Naive B cell (primary cell): ENCODE measurements around the gene MX1. TPM values are rescaled to one million over a fixed set of nuclear protein-coding genes. Genes with fewer than 3 reads are reported as not detected.
A peak's percentile ranks its signal among the peaks of the same experiment; 100 is the strongest.

Experiments used
- ATAC-seq, 2 donors: fragments of 150-1000 bp; cut with Tn5 transposase; 2 replicates each; pipeline ENCODE4 v1.10.0; 2021; ENCODE audit warnings: low read depth in 2 of 2, mild to moderate bottlenecking in 2 of 2, moderate library complexity in 2 of 2
- DNase-seq: peaks from one replicate; pipeline ENCODE4 v3.0.0; 2022
- H3K27ac Mint-ChIP-seq, 6 donors: one replicate each; pipeline ENCODE4 v1.8.0; 2020 to 2022; ENCODE audit warnings: mild to moderate bottlenecking in 6 of 6, mixed read lengths in 6 of 6, moderate library complexity in 5 of 6, inconsistent platforms in 2 of 6
- H3K27me3 Mint-ChIP-seq, 3 donors: one replicate each; pipeline ENCODE4 v1.8.0; 2021 to 2022; ENCODE audit warnings: mixed read lengths in 3 of 3, mild to moderate bottlenecking in 1 of 3
- H3K36me3 Mint-ChIP-seq, 2 donors: one replicate each; pipeline ENCODE4 v1.8.0; 2020 to 2022; ENCODE audit warnings: mixed read lengths in 2 of 2, inconsistent platforms in 1 of 2, mild to moderate bottlenecking in 1 of 2
- H3K4me1 Mint-ChIP-seq, 3 donors: one replicate each; pipeline ENCODE4 v1.8.0; 2020 to 2022; ENCODE audit warnings: mixed read lengths in 3 of 3, inconsistent platforms in 1 of 3, mild to moderate bottlenecking in 1 of 3, moderate library complexity in 1 of 3
- H3K4me3 Mint-ChIP-seq, 8 donors: one replicate each; pipeline ENCODE4 v1.8.0; 2020 to 2022; ENCODE audit warnings: mild to moderate bottlenecking in 8 of 8, mixed read lengths in 8 of 8, moderate library complexity in 8 of 8, inconsistent platforms in 2 of 8
- H3K9me3 Mint-ChIP-seq, 7 donors: one replicate each; pipeline ENCODE4 v1.8.0; 2020 to 2022; ENCODE audit warnings: mixed read lengths in 7 of 7, mild to moderate bottlenecking in 5 of 7, inconsistent platforms in 2 of 7, moderate library complexity in 1 of 7
- polyA plus RNA-seq, 6 donors: library from polyadenylated mRNA; unstranded; fragments of 300-500 nt; fragmentation: Illumina TruSeq; gene quantifications; one replicate each; pipeline ENCODE4 v1.2.3, GENCODE V29; 2021; ENCODE audit warnings: low read depth in 6 of 6

MX1 gene
- polyA plus RNA-seq, 6 donors from 2014 or later, result 62.0 to 119 (median 77.7) TPM

DNA sequence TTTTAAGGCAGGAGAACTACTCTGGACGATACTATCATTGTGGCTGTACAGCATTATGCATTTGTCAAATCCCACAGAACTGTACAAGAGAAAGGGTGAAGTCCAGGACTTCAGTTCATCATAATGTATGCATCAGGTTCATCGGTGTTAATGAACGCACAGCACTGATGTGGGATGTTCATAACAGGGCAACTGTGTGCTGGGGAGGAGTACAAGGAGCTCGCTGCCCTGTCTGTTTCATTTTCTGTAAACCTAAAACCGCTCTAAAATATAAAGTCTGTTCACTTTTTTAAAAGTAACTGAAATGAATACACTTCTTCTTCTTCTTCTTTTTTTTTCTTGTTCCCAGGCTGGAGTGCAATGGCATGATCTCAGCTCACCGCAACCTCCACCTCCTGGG is 56.9 kb downstream of the MX1 start:
- DNase-seq, result no peak
- Mint-ChIP-seq H3K36me3 (no peaks in the 10 kb centered on the region), H3K4me1 (no peaks in the 10 kb centered on the region), H3K27ac (no peak overlapping the region), H3K27me3 (peaks cover 16 to 24% (median 22%) of the 10 kb centered on the region in 3 donors), H3K9me3 (no peaks in the 10 kb centered on the region), H3K4me3 (no peak overlapping the region)
- no peak for ATAC-seq

DNA sequence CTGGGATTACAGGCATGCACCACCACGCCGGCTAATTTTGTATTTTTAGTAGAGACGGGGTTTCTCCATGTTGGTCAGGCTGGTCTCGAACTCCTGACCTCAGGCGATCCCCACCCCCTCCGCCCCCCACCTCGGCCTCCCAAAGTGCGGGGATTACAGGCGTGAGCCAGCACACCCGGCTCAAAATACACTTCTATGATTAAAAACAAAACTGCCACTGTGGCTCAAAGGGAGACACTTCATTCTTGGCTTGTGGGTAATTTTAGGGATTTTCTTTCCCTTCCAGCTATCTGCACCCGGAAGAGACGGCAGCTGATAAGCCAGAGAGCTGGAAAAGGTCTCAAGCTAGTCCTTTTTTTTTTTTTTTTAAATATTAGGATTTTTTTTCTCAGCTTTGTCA is 57.4 kb downstream of the MX1 start:
- no peaks in the 10 kb centered on the region for H3K4me1 Mint-ChIP-seq
- H3K27ac Mint-ChIP-seq, result no peak overlapping the region
- no peaks in the 10 kb centered on the region for H3K36me3 Mint-ChIP-seq
- H3K27me3 Mint-ChIP-seq, result peaks cover 16 to 28% (median 27%) of the 10 kb centered on the region in 3 donors
- DNase-seq, result no peak
- ATAC-seq, result no peak
- no peak overlapping the region for H3K4me3 Mint-ChIP-seq
- no peaks in the 10 kb centered on the region for H3K9me3 Mint-ChIP-seq

DNA sequence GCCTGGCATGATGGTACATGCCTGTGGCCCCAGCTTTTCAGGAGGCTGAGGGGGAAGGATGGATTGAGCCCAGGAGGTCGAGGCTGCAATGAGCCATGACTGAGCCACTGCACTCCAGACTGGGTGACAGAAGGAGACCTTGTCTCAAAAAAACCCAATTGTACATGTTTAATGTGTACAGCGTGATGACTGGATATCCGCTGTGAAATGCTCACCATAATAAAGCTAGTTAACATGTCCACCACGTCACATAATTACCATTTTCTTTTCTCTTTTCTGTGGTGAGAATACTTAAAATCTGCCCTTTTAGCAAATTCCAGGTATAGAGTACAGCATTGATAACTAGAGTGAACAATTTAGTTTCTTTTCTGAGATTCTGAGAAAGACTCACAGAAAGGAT is 57.9 kb downstream of the MX1 start:
- no peak for DNase-seq
- Mint-ChIP-seq H3K27me3 (peaks cover 18 to 34% (median 32%) of the 10 kb centered on the region in 3 donors), H3K4me1 (no peaks in the 10 kb centered on the region), H3K27ac (no peak overlapping the region), H3K4me3 (no peak overlapping the region), H3K36me3 (no peaks in the 10 kb centered on the region), H3K9me3 (no peaks in the 10 kb centered on the region)
- ATAC-seq, result no peak

DNA sequence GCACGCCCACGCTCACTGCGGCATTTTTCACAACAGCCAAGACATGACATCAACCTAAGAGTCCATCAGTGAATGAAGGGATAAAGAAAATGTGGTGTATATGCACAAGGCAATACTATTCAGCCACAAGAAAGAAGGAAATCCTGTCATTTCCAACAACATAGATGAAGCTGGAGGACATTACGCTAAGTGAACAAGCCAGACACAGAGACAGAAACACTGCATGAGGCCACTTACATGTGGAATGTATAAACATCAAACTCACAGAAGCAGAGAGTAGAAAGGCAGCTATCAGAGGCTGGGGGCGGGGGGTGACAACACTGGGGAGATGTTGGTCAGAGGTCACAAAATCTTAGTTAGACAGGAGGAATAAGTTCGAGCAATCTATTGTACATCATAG is 61.0 kb downstream of the MX1 start:
- no peak overlapping the region for H3K27ac Mint-ChIP-seq
- H3K27me3 Mint-ChIP-seq, result peaks cover 29 to 35% (median 35%) of the 10 kb centered on the region in 3 donors
- H3K36me3 Mint-ChIP-seq, result no peaks in the 10 kb centered on the region
- H3K9me3 Mint-ChIP-seq, result no peaks in the 10 kb centered on the region
- H3K4me1 Mint-ChIP-seq, result no peaks in the 10 kb centered on the region
- no peak for ATAC-seq
- DNase-seq, result no peak
- H3K4me3 Mint-ChIP-seq, result no peak overlapping the region

DNA sequence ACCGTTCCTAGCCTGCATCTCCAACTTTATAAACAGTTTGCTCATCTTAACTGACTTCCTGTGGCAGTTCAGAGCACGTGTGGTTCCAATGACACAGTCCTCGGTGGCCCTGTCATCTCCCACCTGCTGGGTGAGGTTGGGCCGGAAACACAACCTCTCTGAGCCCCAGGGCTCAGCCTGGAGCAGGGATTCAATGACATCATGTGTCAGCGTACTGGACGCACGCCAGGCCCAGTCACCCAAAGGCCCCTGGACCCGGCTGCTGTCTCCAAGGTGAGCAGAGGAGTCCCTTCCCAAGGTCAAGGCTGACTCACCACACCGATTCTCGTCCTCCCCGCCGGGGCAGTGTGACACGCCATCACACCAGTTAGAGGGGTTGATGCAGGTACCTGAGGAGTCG is 62.0 kb downstream of the MX1 start:
- no peaks in the 10 kb centered on the region for H3K9me3 Mint-ChIP-seq
- H3K36me3 Mint-ChIP-seq, result no peaks in the 10 kb centered on the region
- no peak for DNase-seq
- no peak overlapping the region for H3K4me3 Mint-ChIP-seq
- peaks cover 26 to 36% (median 36%) of the 10 kb centered on the region in 3 donors for H3K27me3 Mint-ChIP-seq
- no peaks in the 10 kb centered on the region for H3K4me1 Mint-ChIP-seq
- ATAC-seq, result no peak
- H3K27ac Mint-ChIP-seq, result no peak overlapping the region

DNA sequence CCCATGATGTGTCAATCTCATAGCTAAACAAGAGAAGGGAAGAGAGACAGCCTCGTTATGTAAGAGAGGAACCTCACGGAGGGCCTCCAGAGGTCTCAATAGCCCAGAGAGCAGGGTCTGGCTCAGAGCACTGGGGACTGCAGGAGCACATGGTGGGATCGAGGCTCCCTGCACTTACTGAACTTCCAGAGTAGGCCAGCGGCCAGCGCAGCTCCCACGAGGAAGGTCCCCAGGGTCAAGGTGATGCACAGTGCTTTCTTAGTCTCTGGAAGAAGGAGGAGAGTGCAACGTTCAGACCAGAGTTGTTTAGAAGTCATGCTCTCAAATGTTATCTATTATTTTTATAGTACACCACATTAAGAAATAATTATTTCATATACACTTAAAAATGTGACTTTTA is 63.3 kb downstream of the MX1 start:
- Mint-ChIP-seq H3K27me3 (peaks cover 31 to 46% (median 43%) of the 10 kb centered on the region in 3 donors), H3K4me1 (no peaks in the 10 kb centered on the region), H3K9me3 (no peaks in the 10 kb centered on the region), H3K27ac (no peak overlapping the region), H3K36me3 (no peaks in the 10 kb centered on the region), H3K4me3 (no peak overlapping the region)
- no peak for ATAC-seq
- DNase-seq, result no peak

DNA sequence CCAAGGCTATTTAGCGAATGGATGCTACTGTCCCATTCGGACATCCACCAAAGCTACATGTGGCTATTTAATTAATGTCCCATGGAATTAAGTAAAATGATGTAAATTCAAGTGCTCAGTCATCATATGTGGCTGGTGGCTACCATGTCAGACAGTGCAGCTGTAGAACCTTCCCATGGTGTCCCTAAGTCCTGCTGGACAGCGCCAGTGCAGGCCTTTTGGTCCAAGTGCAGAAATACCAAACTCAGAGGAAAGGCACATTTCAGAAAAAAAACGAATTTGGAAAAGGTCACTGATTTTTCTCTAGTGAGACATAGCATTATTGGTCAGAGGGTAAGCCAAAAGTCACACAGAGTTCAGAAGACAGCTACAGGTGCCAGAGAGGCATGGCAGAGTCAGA is 64.3 kb downstream of the MX1 start:
- Mint-ChIP-seq H3K4me3 (no peak overlapping the region), H3K27me3 (peaks cover 31 to 49% (median 48%) of the 10 kb centered on the region in 3 donors), H3K36me3 (no peaks in the 10 kb centered on the region), H3K27ac (no peak overlapping the region), H3K4me1 (no peaks in the 10 kb centered on the region), H3K9me3 (no peaks in the 10 kb centered on the region)
- DNase-seq (no peak), ATAC-seq (no peak)

DNA sequence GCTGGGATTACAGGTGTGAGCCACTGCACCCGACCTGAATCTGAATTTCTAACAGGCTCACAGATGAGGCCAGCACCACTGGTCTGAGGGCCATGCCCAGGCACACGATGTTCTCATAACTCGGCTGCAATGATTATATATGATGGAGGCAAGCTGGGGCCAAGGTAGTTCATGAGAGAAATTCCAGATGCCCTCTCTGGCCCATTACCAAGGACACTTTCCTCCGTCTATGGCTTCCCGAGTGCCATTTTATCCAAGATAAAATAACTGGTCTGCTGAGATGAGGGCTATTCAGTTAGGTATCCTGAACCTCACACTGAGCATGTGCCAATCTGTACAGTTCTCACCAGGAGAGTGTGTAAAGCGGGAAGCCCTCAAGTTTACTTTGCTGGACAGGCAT is 65.4 kb downstream of the MX1 start:
- H3K27me3 Mint-ChIP-seq, result peaks cover 29 to 49% (median 45%) of the 10 kb centered on the region in 3 donors
- H3K36me3 Mint-ChIP-seq, result no peaks in the 10 kb centered on the region
- no peaks in the 10 kb centered on the region for H3K4me1 Mint-ChIP-seq
- H3K27ac Mint-ChIP-seq, result peak overlapping the region in 1 of 6 donors; percentile 70
- ATAC-seq, result no peak
- no peaks in the 10 kb centered on the region for H3K9me3 Mint-ChIP-seq
- H3K4me3 Mint-ChIP-seq, result no peak overlapping the region
- no peak for DNase-seq

DNA sequence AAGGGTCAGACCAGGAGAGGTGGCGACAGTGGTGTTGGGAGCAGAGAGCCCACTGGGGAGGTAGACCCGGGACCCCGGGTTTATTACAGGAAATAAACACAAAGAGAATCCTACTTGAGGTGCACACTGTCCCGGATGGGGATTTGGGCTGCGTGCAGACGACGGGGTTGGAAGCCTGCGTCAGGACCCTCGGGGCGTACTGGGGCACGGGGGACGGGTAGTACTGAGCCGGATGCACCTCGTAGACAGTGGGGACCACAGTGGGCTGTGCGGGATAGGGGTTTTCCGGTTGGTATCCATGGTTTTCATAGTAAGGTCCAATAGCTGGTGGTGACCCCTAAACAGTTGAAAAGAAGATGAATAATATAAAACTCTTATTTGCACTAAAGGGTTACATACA is 68.2 kb downstream of the MX1 start:
- Mint-ChIP-seq H3K27me3 (peaks cover 24 to 39% (median 39%) of the 10 kb centered on the region in 3 donors), H3K36me3 (no peaks in the 10 kb centered on the region), H3K9me3 (no peaks in the 10 kb centered on the region), H3K4me1 (no peaks in the 10 kb centered on the region), H3K27ac (no peak overlapping the region), H3K4me3 (no peak overlapping the region)
- ATAC-seq (no peak), DNase-seq (no peak)

DNA sequence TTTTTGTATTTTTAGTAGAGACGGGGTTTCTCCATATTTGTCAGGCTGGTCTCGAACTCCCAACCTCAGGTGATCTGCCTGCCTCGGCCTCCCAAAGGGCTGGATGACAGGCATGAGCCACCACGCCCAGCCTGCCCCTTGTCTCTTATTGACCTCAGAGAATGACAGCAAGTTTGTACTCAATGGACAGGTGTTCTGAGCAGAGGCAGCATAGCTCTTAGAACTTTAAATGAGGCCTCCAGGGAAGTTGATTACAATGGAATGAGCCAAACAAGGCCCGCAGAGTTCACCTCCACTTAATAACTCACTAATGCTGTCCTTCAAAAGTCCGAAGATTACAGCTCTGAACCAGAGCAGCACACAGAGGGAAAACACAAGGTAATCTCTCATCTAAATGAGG is 71.0 kb downstream of the MX1 start:
- no peaks in the 10 kb centered on the region for H3K36me3 Mint-ChIP-seq
- no peak for DNase-seq
- no peaks in the 10 kb centered on the region for H3K9me3 Mint-ChIP-seq
- peaks cover 31 to 53% (median 45%) of the 10 kb centered on the region in 3 donors for H3K27me3 Mint-ChIP-seq
- no peak overlapping the region for H3K4me3 Mint-ChIP-seq
- no peaks in the 10 kb centered on the region for H3K4me1 Mint-ChIP-seq
- H3K27ac Mint-ChIP-seq, result no peak overlapping the region
- no peak for ATAC-seq

DNA sequence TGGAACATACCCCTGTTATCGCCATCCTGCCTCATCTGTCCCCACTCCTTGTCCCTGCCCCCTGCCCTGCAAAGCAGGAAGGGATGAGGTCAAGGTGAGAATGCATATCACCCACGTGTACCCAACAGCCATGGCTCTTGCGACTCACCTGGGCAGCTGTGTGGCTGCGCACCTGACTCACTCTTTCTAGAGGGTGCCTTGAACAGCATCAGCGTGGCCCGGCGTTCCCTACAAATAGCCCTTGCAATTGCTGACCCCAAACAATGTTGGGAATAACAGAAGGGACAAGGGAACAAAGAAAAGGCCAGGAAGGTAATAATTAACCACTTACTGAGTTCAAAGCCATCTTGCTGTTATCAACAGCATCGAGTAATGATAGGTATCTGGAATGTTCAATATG is 71.7 kb downstream of the MX1 start:
- DNase-seq, result no peak
- ATAC-seq, result no peak
- no peaks in the 10 kb centered on the region for H3K4me1 Mint-ChIP-seq
- no peaks in the 10 kb centered on the region for H3K9me3 Mint-ChIP-seq
- no peak overlapping the region for H3K27ac Mint-ChIP-seq
- H3K36me3 Mint-ChIP-seq, result no peaks in the 10 kb centered on the region
- H3K4me3 Mint-ChIP-seq, result no peak overlapping the region
- H3K27me3 Mint-ChIP-seq, result peaks cover 34 to 54% (median 46%) of the 10 kb centered on the region in 3 donors

DNA sequence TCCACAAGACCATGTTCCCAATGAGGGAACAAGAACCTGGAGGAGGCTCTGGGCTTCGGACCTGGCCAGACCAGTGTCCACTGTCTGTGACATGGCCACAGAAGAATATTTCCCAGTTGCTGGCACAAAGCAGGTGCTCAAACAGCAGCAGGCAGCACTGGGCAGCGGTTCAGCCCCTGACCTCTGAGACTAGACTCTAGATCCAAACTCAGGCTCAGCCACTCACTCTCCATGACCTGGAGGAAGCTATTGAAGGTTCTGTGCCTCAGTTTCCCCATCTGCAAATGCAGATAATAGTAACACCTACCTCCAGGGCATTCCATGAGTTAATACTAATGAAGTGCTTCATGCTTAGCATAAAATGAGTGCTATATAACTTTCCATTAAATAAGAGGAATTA is 73.9 kb downstream of the MX1 start:
- DNase-seq, result no peak
- peaks cover 42 to 51% (median 44%) of the 10 kb centered on the region in 3 donors for H3K27me3 Mint-ChIP-seq
- no peaks in the 10 kb centered on the region for H3K4me1 Mint-ChIP-seq
- no peak overlapping the region for H3K27ac Mint-ChIP-seq
- no peak for ATAC-seq
- H3K9me3 Mint-ChIP-seq, result no peaks in the 10 kb centered on the region
- no peaks in the 10 kb centered on the region for H3K36me3 Mint-ChIP-seq
- H3K4me3 Mint-ChIP-seq, result no peak overlapping the region

DNA sequence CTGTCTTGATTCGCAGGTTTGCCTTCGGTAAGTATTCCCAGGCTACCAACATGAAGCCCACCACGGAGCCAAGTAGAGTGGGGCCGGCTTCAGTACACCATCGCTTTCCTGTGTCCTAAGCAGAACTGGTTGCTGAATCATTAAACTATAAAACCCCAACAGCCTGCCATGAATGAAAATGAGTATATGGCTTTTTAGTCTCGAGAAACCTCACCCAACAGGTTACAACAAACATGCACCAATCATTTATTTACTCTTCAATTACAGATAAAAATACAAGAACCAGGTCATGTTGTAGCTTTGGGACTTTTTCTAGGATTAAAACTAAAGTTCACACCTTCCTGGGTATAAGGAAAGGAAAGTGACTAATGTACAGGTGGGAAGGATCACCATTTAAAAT is 74.3 kb downstream of the MX1 start:
- Mint-ChIP-seq H3K4me3 (no peak overlapping the region), H3K36me3 (no peaks in the 10 kb centered on the region), H3K27me3 (peaks cover 47 to 55% (median 48%) of the 10 kb centered on the region in 3 donors), H3K9me3 (no peaks in the 10 kb centered on the region), H3K27ac (no peak overlapping the region), H3K4me1 (no peaks in the 10 kb centered on the region)
- no peak for DNase-seq
- no peak for ATAC-seq

DNA sequence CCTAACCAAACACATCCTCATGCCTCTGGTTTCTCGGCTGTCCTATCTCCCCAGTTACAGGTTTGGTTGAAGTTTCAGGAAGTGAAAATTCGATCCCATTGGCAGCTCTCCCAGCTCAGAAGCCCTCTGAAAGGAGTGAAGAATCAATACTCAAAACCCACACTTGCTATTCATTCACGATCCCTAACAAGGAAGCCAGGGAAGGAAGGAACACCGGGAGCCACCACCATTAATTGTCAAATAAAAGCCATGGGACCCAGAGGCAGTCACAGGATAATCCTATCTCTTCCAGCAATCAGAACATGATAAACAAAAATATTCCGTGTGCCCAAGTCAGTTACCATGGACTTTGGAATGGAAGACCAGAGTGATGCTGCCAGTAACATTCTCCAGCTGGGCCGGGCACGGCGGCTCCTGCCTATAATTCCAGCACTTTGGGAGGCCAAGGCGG is 74.9 kb downstream of the MX1 start:
- Mint-ChIP-seq H3K27ac (peak overlapping the region in 1 of 6 donors; percentile 26), H3K4me1 (no peaks in the 10 kb centered on the region), H3K27me3 (peaks cover 51 to 61% (median 52%) of the 10 kb centered on the region in 3 donors), H3K4me3 (no peak overlapping the region), H3K36me3 (no peaks in the 10 kb centered on the region), H3K9me3 (no peaks in the 10 kb centered on the region)
- ATAC-seq (no peak), DNase-seq (no peak)

DNA sequence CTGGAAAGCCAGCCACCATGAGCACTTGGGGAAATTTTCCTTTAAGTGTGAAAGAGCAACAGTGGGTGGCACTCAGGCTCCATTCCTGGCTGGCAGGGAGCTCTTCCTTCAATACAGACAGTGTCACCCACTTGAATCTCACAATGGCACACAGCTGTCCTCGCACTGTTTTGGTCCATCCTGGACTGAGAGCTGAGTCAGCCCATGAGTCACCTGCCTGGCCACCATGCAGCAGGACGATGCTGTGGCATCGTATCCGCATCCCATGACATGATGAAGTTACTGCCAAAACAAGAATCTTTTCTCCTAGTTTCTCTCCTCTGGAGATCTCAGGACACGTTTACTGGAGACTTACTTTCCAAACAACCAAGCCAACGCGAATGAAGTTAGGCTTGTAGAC is 75.9 kb downstream of the MX1 start:
- H3K4me3 Mint-ChIP-seq, result no peak overlapping the region
- peaks cover 52 to 70% (median 62%) of the 10 kb centered on the region in 3 donors for H3K27me3 Mint-ChIP-seq
- H3K9me3 Mint-ChIP-seq, result no peaks in the 10 kb centered on the region
- ATAC-seq, result no peak
- H3K4me1 Mint-ChIP-seq, result no peaks in the 10 kb centered on the region
- no peak overlapping the region for H3K27ac Mint-ChIP-seq
- H3K36me3 Mint-ChIP-seq, result no peaks in the 10 kb centered on the region
- DNase-seq, result no peak
